K562 (cell line): ENCODE data around the gene IFNAR2. TPM values are rescaled to one million over a fixed set of nuclear protein-coding genes. Genes with fewer than 3 reads are reported as not detected.

Source experiments
- ATAC-seq: fragments of 200-7000 bp; cut with Tn5 transposase; 3 replicates; pipeline ENCODE4 v1.9.1; 2020; ENCODE audit warnings: moderate library complexity
- BruUV-seq: library from RNA; stranded (reverse); fragments of 400-500 nt; replicated peaks from 2 replicates; lab custom pipeline; 2021; lab: Mats Ljungman, UMichigan
- CTCF ChIA-PET: fragments of 300-600 bp; formaldehyde crosslinking; extraction: SDS; loops from one replicate; lab custom pipeline; 2021; ENCODE audit warnings: low intra/inter-chr PET ratio; lab: Yijun Ruan, JAX
- POLR2A ChIA-PET: fragments of 300-600, 350-650 bp; sonication (Branson Sonifier 250); formaldehyde crosslinking; extraction: SDS; loops from one replicate; lab custom pipeline; 2021; ENCODE audit warnings: antibody characterized with exemption, inconsistent platforms; lab: Yijun Ruan, JAX
- DNase-seq, 4 experiments: peaks; one replicate each; pipeline versions ENCODE4 v3.0.0 to v3.0.0-alpha.2; 2011 to 2018; ENCODE audit warnings: low spot score in 3 of 4, mixed read lengths in 3 of 4; ENCODE audit errors: extremely low read depth in 1 of 4
- FAIRE-seq: peaks from 2 replicates; lab custom pipeline; 2011; peaks lifted over from hg19 to GRCh38; lab: Jason Lieb, UNC
- H2AFZ ChIP-seq: 2 replicates; pipeline ENCODE4 v1.6.0; 2011; ENCODE audit warnings: low read depth, low read length, control low read depth, inconsistent platforms
- H3K27ac ChIP-seq: fragments of 200-600 bp; 3 replicates; pipeline ENCODE4 v1.8.0; 2011; ENCODE audit warnings: low read depth, mild to moderate bottlenecking, control low read depth, inconsistent platforms, low read length, moderate library complexity, mixed read lengths; ENCODE audit errors: extremely low read depth
- H3K27me3 ChIP-seq, 2 experiments: fragments of 300-600 bp in 1 of 2; 2 replicates in 1 of 2; 3 replicates in 1 of 2; pipeline versions ENCODE4 v1.6.0 to v1.8.0; 2011; ENCODE audit warnings: inconsistent platforms in 2 of 2, low read length in 2 of 2, mild to moderate bottlenecking in 1 of 2, mixed read lengths in 1 of 2, moderate library complexity in 1 of 2; ENCODE audit not compliant: control insufficient read depth in 2 of 2, insufficient read depth in 2 of 2
- H3K36me3 ChIP-seq: fragments of 300-600 bp; 3 replicates; pipeline ENCODE4 v1.8.0; 2011; ENCODE audit warnings: mild to moderate bottlenecking, low read length, inconsistent platforms; ENCODE audit not compliant: control insufficient read depth, insufficient read depth
- H3K4me1 ChIP-seq, 2 experiments: fragments of 200-600 bp in 1 of 2; replicated peaks in 1 of 2; 2 replicates in 1 of 2; 3 replicates in 1 of 2; pipeline versions ENCODE4 v1.5.1 to v1.8.0; 2011; ENCODE audit warnings: inconsistent platforms in 2 of 2, low read length in 2 of 2, mild to moderate bottlenecking in 1 of 2, mixed read lengths in 1 of 2, moderate library complexity in 1 of 2; ENCODE audit not compliant: control insufficient read depth in 2 of 2, insufficient read depth in 2 of 2
- H3K4me2 ChIP-seq: 2 replicates; pipeline ENCODE4 v1.6.1; 2011; ENCODE audit warnings: low read length, control low read depth, inconsistent platforms, mixed read lengths; ENCODE audit not compliant: insufficient read depth
- H3K4me3 ChIP-seq: fragments of 200-600 bp; sonication (generic), shearing (Covaris generic); 2 replicates; pipeline ENCODE4 v1.5.1; 2016; ENCODE audit warnings: control low read depth, inconsistent platforms
- H3K79me2 ChIP-seq: fragments of 200-600 bp; 3 replicates; pipeline ENCODE4 v1.8.0; 2011; ENCODE audit warnings: low read length, inconsistent platforms; ENCODE audit not compliant: control insufficient read depth, insufficient read depth
- H3K9ac ChIP-seq, 2 experiments: 2 replicates each; pipeline versions ENCODE4 v1.6.0 to v1.6.1; 2011; ENCODE audit warnings: low read depth in 2 of 2, low read length in 2 of 2, control low read depth in 1 of 2, inconsistent platforms in 1 of 2, mild to moderate bottlenecking in 1 of 2, mixed read lengths in 1 of 2; ENCODE audit not compliant: insufficient read depth in 1 of 2
- H3K9me1 ChIP-seq: one replicate; pipeline ENCODE4 v1.6.0; 2011; ENCODE audit warnings: inconsistent platforms, mild to moderate bottlenecking, low read length, moderate library complexity; ENCODE audit not compliant: control insufficient read depth, insufficient read depth
- H3K9me3 ChIP-seq: replicated peaks from 2 replicates; pipeline ENCODE4 v1.5.1; 2011; ENCODE audit warnings: low read depth, low read length, inconsistent platforms; ENCODE audit not compliant: control insufficient read depth, insufficient read depth
- H4K20me1 ChIP-seq: replicated peaks from 2 replicates; pipeline ENCODE4 v1.6.1; 2011; ENCODE audit warnings: low read length, inconsistent platforms, mixed read lengths; ENCODE audit not compliant: control insufficient read depth, insufficient read depth
- CBFA2T3 ChIP-seq: fragments of 450-650 bp; IDR thresholded peaks from 2 replicates; pipeline ENCODE4 v1.6.1; 2017
- CHCHD3 ChIP-seq: fragments of 250-450 bp; sonication (Bioruptor Pico); IDR thresholded peaks from 2 replicates; pipeline ENCODE4 v2.1.2; 2022; ENCODE audit warnings: mild to moderate bottlenecking
- DIDO1 ChIP-seq: fragments of 450-650 bp; IDR thresholded peaks from 2 replicates; pipeline ENCODE4 v1.6.1; 2016; ENCODE audit warnings: low read depth, missing biosample characterization, missing genetic modification characterization
- GABPB1 ChIP-seq: sonication (generic); formaldehyde crosslinking; IDR thresholded peaks from 2 replicates; pipeline ENCODE4 v1.8.0; 2022; ENCODE audit warnings: mild to moderate bottlenecking, missing genetic modification reagents
- KDM2B ChIP-seq: fragments of 250-450 bp; sonication (Bioruptor Pico); IDR thresholded peaks from 2 replicates; pipeline ENCODE4 v1.8.0; 2021; ENCODE audit warnings: mild to moderate bottlenecking, moderate library complexity
- KLF1 ChIP-seq: fragments of 450-650 bp; IDR thresholded peaks from 2 replicates; pipeline ENCODE4 v1.6.1; 2016; ENCODE audit warnings: missing genetic modification characterization, missing compliant biosample characterization
- MAX ChIP-seq: sonication (generic); formaldehyde crosslinking; IDR thresholded peaks from 2 replicates; pipeline ENCODE4 v1.9.0; 2022; ENCODE audit warnings: mild to moderate bottlenecking, missing genetic modification reagents
- NFIC ChIP-seq: fragments of 450-650 bp; IDR thresholded peaks from 2 replicates; pipeline ENCODE4 v1.6.1; 2017; ENCODE audit warnings: mild to moderate bottlenecking, inconsistent platforms
- RBM15 ChIP-seq: fragments of 200-400 bp; formaldehyde crosslinking; IDR thresholded peaks from 2 replicates; pipeline ENCODE4 v1.6.1; 2018; ENCODE audit warnings: mild to moderate bottlenecking, low read length, moderate library complexity; ENCODE audit not compliant: insufficient read depth
- RBM17 ChIP-seq: fragments of 200-400 bp; formaldehyde crosslinking; IDR thresholded peaks from 2 replicates; pipeline ENCODE4 v1.6.1; 2017; ENCODE audit warnings: low read depth, mild to moderate bottlenecking, low read length, borderline replicate concordance
- SREBF1 ChIP-seq: fragments of 150-350 bp; IDR thresholded peaks from 2 replicates; pipeline ENCODE4 v1.6.1; 2014; ENCODE audit warnings: antibody characterized with exemption, low read depth, low read length, borderline replicate concordance
- WGBS: fragments of 100-300 bp; shearing (Covaris generic); methylation state at CpG from one replicate; pipeline ENCODE4 v1.1.6; 2016; ENCODE audit warnings: low coverage, mixed read lengths; ENCODE audit not compliant: insufficient coverage; ENCODE audit errors: missing lambda C conversion rate; 5-methylcytosine and 5-hydroxymethylcytosine counted together
- in situ Hi-C: fragments of 300-500 bp; cut with MboI; formaldehyde crosslinking; loops from 4 replicates; pipeline ENCODE4 v1.15.0; 2018; ENCODE audit warnings: inconsistent platforms, mixed read lengths
- intact Hi-C: fragments of 100-400 bp; cut with micrococcal nuclease; formaldehyde crosslinking; loops from 2 replicates; pipeline ENCODE4 v1.14.2; 2022
- polyA plus RNA-seq, 8 experiments: library from polyadenylated mRNA; depleted of rRNA in 4 of 8; stranded (reverse) in 5 of 8; unstranded in 3 of 8; fragments of >200 nt; fragmentation: Nextera tagmentation in 2 of 8; fragmentation: Illumina TruSeq in 1 of 8; extraction: Ambion mirVana in 2 of 8; extraction: Trizol in 1 of 8; gene quantifications; 2 replicates each; pipeline versions ENCODE4 v1.2.1 to v1.2.3, GENCODE V29; 2011 to 2014; ENCODE audit warnings: inconsistent platforms in 1 of 8, missing spikeins in 1 of 8
- total RNA-seq, 7 experiments: library from RNA; depleted of rRNA in 6 of 7; stranded (reverse); fragments of >200 nt in 6 of 7; fragmentation: Illumina TruSeq in 2 of 7; extraction: Trizol in 2 of 7; gene quantifications; 2 replicates each; pipeline versions ENCODE4 v1.2.1 to v1.2.3, GENCODE V29; 2011 to 2021; ENCODE audit warnings: low replicate concordance in 1 of 7

Gene IFNAR2
- total and polyA plus RNA-seq, 9 of the 15 experiments (the other 6 are each of a cell fraction or from before 2014, with no cell fraction given), result 1.7 to 48.3 (median 8.4) TPM

DNA sequence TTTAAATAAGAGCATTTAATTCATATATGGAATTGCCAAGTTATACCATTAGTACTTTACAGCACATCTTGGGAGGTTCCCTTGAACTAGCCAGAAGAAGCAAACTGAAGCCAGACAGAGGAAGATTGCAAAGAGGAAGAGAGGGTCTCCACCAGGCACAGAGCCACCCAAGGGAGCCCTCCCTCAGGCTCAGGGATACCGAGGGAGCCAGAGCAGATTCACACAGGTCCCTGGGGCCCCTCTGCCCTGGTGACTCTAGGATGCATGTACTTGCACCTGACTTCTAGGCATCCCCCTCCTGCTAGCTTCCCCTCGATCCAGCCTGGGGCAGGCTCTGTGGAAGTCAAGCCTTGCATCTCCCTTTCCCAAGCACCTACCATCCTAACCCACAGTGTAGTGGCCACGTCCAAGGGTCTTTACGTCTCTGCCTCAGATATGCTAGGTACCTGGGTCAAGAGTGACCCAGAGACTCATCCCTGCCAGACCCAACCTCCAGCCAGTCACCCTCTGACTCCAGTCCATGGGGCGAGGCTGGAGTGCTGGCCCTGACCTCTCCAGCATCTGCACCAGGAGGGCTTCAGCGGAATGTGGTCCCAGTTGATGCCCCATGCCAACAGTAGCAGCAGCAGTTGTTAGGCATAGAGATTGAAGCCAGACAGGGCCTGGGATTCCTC lies 6.4 kb downstream of the IFNAR2 start:
- BruUV-seq, result no TSS peak
- peaks cover 10 to 20% of the 10 kb centered on the region in 2 experiments for H3K4me1 ChIP-seq
- ChIA-PET CTCF (interaction anchor here (0.5 kb wide), 1 partner anchor 140 kb away, joined by 5 read pairs; no protein-coding TSS in a partner anchor), POLR2A (interaction anchor here (0.7 kb wide), 2 partner anchors 64 to 110 kb away, joined by 3 read pairs; no protein-coding TSS in a partner anchor)
- H3K4me2 ChIP-seq, result no peak overlapping the region
- intact Hi-C loops, result no loop called here
- peaks cover 5% of the 10 kb centered on the region; the same call in 1 of the 3 replicates for H3K36me3 ChIP-seq
- no peaks in the 10 kb centered on the region for H3K9me3 ChIP-seq
- peak overlapping the region in 1 of 2 experiments; percentile 59; a peak in 1 of 4 replicates for H3K9ac ChIP-seq
- in situ Hi-C loops, result no loop called here
- WGBS, result 90% methylated on average over 6 of the region's 6 CpGs
- H4K20me1 ChIP-seq, result no peaks in the 10 kb centered on the region
- peaks cover 19% of the 10 kb centered on the region for H3K79me2 ChIP-seq
- H3K4me3 ChIP-seq, result no peak overlapping the region
- no peak for TF ChIP-seq KDM2B (CRISPR knock-in tag)
- no peak for TF ChIP-seq KLF1 (tag)
- peak; percentile 41 for TF ChIP-seq CBFA2T3
- no peak overlapping the region for H3K27ac ChIP-seq
- FAIRE-seq (no peak), ATAC-seq (no peak; the same call in 2 of the 3 replicates), DNase-seq (no peak)
- no peaks in the 10 kb centered on the region for H3K27me3 ChIP-seq
- no peaks in the 10 kb centered on the region for H3K9me1 ChIP-seq
- H2AFZ ChIP-seq, result no peak overlapping the region

GRCh38 chr21:33236766-33237165 lies 7.0 kb downstream of the IFNAR2 start:
- no peak overlapping the region for H2AFZ ChIP-seq
- no peak overlapping the region; a peak in 1 of 4 replicates for H3K9ac ChIP-seq
- 71% methylated on average over 2 of the region's 2 CpGs for WGBS
- POLR2A ChIA-PET, result interaction anchor here (0.7 kb wide), 2 partner anchors 63 to 110 kb away, joined by 3 read pairs; no protein-coding TSS in a partner anchor
- no peaks in the 10 kb centered on the region for H3K9me3 ChIP-seq
- intact Hi-C loops (no loop called here), in situ Hi-C loops (no loop called here)
- no peaks in the 10 kb centered on the region for H3K9me1 ChIP-seq
- DNase-seq (no peak), FAIRE-seq (no peak), ATAC-seq (no peak)
- TF ChIP-seq MAX (CRISPR knock-in tag) (no peak), GABPB1 (CRISPR knock-in tag) (no peak), CHCHD3 (CRISPR knock-in tag) (no peak), SREBF1 (no peak), NFIC (peak; percentile 84), RBM15 (no peak), DIDO1 (tag) (no peak), RBM17 (no peak)
- H3K4me3 ChIP-seq, result no peak overlapping the region
- no peaks in the 10 kb centered on the region for H4K20me1 ChIP-seq
- no TSS peak for BruUV-seq
- H3K4me1 ChIP-seq, result peaks cover 8 to 16% of the 10 kb centered on the region in 2 experiments
- CTCF ChIA-PET, result no interaction called here
- no peak overlapping the region for H3K27ac ChIP-seq
- H3K27me3 ChIP-seq, result no peaks in the 10 kb centered on the region
- peaks cover 13% of the 10 kb centered on the region for H3K79me2 ChIP-seq
- H3K36me3 ChIP-seq, result peaks cover 5% of the 10 kb centered on the region; the same call in 1 of the 3 replicates
- H3K4me2 ChIP-seq, result no peak overlapping the region
